ENCODE results near the gene FANCM.

DNA sequence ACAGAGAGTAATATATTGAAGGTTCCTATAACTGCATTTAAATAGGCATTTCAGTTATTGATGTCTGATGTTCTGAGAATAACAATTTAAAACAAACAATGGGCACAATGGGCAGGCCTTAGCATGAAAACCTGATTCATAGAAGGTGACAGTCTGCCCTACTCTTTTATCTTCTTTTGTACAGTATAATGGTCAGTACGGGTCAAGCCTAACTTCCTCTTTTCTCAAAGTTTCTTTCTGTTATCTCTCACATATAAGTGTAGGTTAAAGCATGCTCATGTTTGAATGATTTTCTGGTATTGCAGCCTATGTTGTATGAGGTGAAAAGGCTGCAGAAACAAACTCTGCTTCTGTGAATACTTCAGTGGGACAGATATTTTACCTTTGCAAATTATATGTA is 15.6 kb upstream of the FANCM start:
- TF ChIP-seq, protein P1, sequence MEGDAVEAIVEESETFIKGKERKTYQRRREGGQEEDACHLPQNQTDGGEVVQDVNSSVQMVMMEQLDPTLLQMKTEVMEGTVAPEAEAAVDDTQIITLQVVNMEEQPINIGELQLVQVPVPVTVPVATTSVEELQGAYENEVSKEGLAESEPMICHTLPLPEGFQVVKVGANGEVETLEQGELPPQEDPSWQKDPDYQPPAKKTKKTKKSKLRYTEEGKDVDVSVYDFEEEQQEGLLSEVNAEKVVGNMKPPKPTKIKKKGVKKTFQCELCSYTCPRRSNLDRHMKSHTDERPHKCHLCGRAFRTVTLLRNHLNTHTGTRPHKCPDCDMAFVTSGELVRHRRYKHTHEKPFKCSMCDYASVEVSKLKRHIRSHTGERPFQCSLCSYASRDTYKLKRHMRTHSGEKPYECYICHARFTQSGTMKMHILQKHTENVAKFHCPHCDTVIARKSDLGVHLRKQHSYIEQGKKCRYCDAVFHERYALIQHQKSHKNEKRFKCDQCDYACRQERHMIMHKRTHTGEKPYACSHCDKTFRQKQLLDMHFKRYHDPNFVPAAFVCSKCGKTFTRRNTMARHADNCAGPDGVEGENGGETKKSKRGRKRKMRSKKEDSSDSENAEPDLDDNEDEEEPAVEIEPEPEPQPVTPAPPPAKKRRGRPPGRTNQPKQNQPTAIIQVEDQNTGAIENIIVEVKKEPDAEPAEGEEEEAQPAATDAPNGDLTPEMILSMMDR (IDR thresholded peaks at IDR 0.05), result no peak
- TF ChIP-seq EP300 (IDR thresholded peaks at IDR 0.05; ENCODE audit: low read depth), result no peak
